Stimulated activated CD4-positive, alpha-beta T cell treated with anti-CD3 and anti-CD28 coated beads, TNF-alpha, amount 100 ng/mL, for 1 hour (primary cell): ENCODE measurements around the gene GGTA1.

Source experiments
- DNase-seq, 3 donors: peaks; one replicate each; pipeline ENCODE4 v3.0.0-alpha.2; 2020; ENCODE audit warnings: low read depth in 3 of 3, low spot score in 1 of 3

Gene GGTA1

GRCh38 chr9:121500165-121500478 lies 478 bp upstream of the GGTA1 start:
- DNase-seq = no peak

DNA sequence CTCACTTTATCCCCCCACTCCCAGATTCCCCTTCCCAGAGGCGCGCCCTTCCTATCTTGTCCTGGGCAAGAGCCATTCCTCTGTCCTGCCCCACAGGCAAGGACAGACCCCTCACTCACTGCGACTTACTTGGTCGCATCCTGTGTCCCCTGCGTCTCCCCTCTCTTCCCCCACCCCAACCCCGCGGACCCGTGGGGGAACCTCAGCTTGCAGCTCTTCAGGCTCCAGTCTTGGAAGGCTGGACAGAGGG lies 542 bp downstream of the GGTA1 start:
- DNase-seq = no peak

- DNase-seq = no peak
Measured at GRCh38 chr9:121498487-121499176, 1.0 kb downstream of the GGTA1 start.

DNA sequence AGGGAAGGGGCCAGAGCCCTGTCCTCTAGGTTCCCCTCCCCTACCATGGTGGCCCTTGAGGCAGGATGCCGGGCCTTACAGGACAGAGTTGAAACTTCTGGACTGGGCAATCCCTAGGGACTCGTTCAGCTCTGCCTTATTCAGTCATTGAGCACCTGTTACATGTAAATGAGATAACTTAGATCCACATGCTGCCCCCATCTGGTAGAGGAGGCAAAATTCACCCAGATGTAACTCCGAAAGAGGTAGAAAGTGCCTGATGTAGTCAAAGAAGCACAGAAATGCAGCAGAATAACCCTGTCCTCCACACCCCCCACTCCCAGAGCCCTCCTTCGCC lies 1.5 kb downstream of the GGTA1 start:
- no peak for DNase-seq

DNA sequence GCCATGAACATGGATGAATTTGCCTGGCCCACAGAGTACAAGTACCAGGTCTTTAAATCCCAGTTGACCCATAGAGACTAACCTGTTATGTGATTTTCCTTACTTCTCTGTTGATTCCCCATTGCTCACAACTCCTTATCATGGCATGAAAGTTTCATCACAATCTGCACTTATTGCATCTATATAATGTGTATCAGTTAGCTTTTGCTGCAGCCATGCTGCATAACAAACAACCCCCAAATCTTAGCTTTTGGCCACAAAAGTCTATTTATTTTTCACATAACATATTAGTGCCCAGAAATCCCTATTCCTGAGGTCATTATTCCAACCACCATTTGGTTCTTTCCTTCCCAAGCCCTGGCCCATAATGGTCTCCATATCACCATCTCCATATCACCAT lies 3.7 kb downstream of the GGTA1 start:
- DNase-seq = no peak

DNA sequence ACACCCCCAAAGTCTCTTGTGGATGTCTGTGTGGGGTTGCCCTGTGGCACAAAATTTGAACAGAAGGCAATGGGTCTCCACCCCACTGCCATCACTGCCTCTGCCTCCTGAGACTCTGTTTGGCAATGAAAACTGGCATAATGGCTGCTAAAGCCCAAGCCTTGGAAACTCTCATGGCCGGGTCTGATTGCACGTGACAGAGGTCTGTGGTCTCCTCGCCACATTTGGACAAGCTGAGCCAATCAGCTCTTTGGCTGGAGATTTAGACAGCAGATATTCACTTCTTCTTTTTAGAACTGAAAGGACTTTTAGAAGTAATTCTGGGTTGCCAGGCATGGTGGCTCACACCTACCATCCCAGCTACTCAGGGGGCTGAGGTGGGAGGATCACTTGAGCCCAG lies 5.5 kb downstream of the GGTA1 start:
- no peak for DNase-seq

- DNase-seq = no peak
Measured at GRCh38 chr9:121491111-121491510, 8.5 kb downstream of the GGTA1 start.

DNA sequence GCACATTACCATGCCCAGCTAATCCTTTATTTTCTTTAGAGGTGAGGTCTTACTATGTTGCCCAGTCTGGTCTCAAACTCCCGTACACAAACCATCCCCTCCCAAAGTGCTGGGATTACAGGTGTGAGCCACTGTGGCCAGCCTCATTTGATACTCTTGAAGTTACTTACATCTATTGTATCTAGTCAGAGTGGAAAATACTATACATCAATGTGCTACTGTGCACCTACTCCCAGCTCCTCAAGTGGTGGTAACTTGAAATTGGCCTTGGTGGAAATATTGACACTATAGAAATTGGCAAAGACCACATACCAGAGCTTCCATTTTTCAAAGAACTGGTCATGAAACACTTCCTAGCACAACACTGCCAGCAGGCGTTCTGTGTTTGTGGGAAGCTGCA lies 10.3 kb downstream of the GGTA1 start:
- DNase-seq = no peak

- DNase-seq = no peak
Measured at GRCh38 chr9:121486043-121486442, 13.6 kb downstream of the GGTA1 start.

- DNase-seq = no peak
Measured at GRCh38 chr9:121485623-121486022, 14.0 kb downstream of the GGTA1 start.

- no peak for DNase-seq
Measured at GRCh38 chr9:121484651-121485446, 14.8 kb downstream of the GGTA1 start.

GRCh38 chr9:121483473-121484031 lies 16.1 kb downstream of the GGTA1 start:
- DNase-seq = no peak

- no peak for DNase-seq
Measured at GRCh38 chr9:121483049-121483448, 16.6 kb downstream of the GGTA1 start.

DNA sequence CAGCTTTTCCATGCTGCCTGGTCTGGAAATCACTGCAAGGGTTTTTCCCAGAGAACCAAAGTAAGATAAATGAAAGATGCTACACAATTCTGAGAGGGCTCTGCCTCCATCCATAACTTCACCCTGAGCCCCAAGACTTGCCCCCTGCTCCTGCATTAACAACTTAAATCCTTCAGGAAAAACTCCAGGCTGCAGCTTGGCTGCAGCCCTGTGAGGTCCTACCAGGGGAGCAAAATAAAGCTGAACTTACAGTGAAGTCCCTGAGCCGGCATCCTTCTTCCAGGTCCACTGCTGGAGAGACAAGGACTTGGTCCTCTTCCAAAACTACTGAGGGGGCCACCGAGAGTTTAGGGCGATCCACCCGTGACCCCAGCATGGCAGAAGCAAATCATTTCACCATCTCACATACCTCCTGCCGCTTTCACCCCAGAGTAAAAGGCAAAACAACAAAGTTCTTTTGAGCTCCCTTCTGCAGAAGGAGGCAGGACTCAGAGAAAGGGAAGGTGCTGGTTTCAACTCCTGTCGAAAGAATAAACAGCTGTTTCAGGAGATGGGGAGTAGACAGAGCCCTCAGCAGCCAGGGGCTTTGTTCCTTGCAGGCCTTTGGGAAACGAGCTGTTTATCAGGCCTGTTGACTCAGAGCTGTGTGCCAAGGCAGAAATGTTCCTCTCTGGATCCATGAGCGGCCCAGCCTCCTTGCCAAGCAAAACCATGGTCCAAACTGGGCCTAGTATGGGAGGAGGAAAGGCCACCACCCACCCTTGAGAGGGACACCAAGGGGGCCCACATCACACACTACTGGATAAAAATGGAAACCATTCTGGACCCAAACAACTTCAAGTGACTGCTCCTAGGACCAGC lies 20.6 kb downstream of the GGTA1 start:
- no peak for DNase-seq

GRCh38 chr9:121476156-121476555 lies 23.5 kb downstream of the GGTA1 start:
- no peak for DNase-seq

DNA sequence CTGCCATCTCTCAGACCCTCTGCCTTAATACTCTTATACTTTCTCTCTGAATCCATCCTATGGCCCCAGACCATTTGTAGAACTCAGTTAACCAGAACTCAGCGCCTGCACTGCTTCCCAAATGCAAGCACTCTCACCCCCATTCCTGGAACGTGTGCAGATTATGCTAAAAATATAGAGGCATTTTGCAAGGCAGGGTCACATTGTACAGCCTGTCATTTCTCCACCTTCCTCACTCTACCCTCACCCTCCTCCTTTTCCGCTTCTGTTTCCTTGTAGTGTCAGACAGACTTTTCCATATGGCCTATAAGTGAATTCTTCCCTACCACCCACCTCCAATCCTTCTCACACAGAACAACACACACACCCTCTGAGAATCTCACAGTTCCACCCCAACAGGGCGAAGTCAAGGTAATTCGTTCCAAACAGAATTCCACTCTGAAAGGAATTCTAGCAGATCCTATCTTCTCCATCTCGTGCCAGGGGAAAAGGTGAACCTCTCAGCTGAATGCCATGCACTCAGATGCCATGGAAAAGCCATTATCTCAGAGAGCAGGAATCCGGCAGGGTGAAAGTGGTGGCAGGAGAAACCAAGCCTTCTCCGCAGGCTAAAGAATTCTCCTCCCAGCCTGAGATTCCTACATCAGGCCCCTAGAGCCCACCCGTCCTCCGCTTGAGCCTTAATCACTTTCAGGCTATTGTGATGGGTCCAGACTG lies 25.3 kb downstream of the GGTA1 start:
- DNase-seq = no peak

DNA sequence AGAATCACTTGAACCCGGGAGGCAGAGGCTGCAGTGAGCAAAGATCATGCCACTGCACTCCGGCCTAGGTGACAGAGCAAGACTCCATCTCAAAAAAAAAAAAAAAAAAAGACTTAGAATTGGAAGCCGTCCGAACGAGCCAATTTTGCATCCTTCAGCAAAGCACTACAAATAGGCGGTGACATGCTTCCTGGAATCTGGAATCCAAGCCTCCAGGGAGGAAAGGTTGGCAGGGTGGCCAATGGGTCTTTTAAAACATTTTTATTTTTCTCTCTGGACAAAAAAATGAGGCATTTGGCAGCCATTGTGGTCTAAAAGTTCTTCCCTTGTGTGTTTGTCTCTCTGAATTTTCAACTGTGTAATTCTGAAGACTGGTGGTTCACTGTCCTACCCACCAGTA lies 26.4 kb downstream of the GGTA1 start:
- no peak for DNase-seq

GRCh38 chr9:121472446-121472845 lies 27.2 kb downstream of the GGTA1 start:
- DNase-seq = no peak

GRCh38 chr9:121466142-121466541 lies 33.5 kb downstream of the GGTA1 start:
- DNase-seq = no peak

DNA sequence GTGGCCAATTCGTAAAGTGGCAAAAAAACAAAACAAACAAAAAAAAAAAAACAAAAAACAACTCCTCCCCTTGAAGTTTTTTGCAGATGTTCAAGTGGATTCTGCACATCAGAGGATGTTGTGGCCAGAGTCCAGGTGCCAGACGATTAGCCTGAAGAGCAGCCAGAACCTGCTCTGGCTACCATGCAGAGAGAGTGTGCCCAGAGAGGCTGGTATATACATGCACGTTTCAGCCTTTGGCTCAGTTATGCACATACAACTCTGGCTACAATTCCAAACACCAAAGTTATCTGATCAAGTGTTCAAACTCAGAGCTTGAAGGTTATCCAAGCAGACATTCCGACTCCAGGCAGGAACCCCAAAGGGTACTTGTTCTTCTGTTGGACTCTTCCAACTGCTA lies 34.7 kb downstream of the GGTA1 start:
- no peak for DNase-seq

GRCh38 chr9:121463026-121463807 lies 36.4 kb downstream of the GGTA1 start:
- DNase-seq = no peak
